GM21381 (cell line): ENCODE data around the gene DNM1.
A peak's percentile ranks its signal among the peaks of the same experiment; 100 is the strongest.
"Not testable (repeated sequence)": the region's sequence is repeated elsewhere in the genome, so short reads cannot be mapped to it uniquely, and the experiment has no call there.

Experiments used
- ATAC-seq: cut with Tn5 transposase; IDR thresholded peaks from one replicate; pipeline ENCODE4 v1.9.1; 2021; ENCODE audit warnings: mild to moderate bottlenecking, moderate library complexity; ENCODE audit not compliant: unreplicated experiment

Gene DNM1

DNA sequence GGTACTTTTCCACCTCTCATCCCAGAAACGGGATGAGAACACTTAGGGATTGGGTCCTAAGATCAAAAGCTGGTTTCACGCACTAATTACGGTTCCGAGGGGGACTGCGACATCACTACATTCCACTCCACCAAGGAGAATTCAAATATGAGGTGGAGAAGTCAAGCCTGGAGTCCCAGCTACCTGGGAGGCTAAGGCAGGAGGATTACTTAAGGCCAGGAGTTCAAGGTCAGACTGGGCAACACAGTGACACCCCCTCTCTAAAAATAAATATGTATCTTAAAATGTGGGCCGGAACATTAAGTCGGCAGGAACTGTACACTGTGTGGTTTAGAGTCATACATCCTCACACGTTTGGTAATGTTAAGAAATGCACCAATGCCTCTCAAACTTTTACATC is 71.1 kb downstream of the DNM1 start:
- no peak for ATAC-seq

DNA sequence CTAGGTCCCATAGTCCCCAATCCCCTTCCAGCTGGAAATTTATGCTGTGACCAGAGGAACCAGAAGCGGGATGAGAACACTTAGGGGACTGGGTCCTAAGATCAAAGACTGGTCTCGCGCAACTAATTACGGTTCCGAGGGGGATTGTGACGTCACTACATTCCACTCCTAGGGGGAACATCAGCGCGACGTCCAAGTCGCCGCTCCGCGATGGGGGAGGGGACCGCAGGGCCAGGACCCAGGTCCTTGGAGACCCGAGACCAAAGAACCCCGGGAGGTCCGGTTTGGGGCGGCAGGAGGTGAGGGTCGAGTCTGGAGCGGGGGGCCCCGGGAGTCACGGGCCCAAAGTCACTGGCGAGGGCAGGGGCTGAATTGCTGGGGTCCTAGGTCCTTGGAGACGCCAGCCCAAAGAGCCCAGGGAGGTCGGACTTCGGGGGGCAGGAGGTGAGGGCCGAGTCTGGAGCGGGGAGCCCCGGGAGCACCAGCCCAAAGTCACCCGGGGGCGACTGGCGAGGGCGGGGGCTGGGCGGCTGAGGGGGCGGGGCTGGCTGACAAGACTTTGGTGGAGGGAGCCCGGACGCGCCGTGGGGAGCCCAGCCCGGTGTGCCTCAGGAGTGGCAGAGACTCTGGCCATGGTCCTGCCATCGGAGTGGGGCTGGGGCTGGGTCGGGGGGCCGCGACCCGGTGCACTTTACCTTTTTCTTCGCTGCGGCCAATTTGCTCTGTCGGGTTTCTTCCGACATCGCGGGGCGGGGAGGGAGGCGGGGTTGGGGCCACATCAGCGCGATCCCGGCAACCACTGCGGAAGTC is 72.2 kb downstream of the DNM1 start, which contains the start of gene GOLGA2:
GOLGA2 (minus strand) TSS at position 810 of the 810 bp plus-strand sequence; CDS start at position 779, 31 bp downstream.
- peak; percentile 40 for ATAC-seq

DNA sequence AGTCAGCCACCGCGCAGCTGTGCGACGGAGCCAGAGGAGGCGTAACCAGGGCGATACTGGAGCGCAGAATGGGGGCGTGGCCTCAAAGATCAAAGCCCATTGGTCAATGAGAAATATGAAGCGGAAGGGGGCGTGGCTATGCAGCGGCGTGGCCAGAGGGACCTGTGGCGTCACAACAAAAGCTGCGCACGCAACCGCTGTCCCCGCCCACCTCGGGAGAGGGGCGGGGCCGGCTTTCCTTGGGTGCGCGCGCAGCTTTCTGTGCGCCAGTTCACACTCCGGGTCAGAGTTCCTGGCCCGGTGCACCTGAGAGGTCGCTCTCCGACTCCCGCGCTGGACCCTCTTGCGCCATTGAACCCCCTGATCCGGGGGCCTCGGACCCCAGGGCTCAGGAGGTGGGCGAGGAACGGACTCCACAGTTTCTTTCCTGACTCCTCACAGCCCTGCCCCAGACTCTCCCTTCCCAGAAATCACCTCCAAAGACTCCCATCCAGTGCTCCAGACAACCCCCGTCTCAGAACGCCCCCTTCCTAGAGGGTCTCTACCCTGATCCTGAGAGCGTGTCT is 72.9 kb downstream of the DNM1 start, which contains the start of gene SWI5:
SWI5 (plus strand) TSS at position 269 of the 566 bp plus-strand sequence.
- ATAC-seq = peak; percentile 93

DNA sequence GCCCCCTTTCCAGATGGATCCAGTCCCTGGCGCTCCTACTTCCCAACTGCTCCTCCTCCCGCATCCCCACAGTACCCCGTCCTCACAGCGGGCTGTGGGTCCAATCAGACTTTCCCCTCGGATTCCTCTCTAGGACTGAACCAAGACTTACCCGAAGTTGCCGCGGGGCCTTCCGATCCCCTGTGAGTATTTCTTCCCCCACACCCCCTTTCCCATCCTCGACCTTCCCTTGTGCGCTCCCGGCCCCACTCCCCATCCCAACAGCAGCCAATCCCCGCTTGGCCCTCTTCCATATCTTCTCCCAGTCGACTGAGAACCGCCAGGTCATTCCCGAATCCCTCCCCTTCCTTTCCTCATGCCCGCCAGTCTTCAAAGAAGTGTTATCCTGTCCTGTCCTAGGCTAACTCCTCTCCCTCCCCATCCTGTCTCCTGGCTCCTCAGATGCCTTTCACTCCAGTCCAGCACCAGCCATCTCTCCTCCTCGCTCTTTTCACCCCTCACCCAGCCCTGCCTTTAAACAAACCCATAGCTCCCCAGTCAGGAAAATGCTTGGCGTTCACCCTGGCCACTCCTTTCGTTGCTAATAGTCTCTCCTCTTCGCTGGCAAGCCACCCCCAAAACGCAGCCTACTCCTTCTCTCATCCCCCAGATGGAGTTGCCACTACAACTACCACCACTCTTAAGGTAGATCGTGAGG is 73.5 kb downstream of the DNM1 start:
- no peak for ATAC-seq

DNA sequence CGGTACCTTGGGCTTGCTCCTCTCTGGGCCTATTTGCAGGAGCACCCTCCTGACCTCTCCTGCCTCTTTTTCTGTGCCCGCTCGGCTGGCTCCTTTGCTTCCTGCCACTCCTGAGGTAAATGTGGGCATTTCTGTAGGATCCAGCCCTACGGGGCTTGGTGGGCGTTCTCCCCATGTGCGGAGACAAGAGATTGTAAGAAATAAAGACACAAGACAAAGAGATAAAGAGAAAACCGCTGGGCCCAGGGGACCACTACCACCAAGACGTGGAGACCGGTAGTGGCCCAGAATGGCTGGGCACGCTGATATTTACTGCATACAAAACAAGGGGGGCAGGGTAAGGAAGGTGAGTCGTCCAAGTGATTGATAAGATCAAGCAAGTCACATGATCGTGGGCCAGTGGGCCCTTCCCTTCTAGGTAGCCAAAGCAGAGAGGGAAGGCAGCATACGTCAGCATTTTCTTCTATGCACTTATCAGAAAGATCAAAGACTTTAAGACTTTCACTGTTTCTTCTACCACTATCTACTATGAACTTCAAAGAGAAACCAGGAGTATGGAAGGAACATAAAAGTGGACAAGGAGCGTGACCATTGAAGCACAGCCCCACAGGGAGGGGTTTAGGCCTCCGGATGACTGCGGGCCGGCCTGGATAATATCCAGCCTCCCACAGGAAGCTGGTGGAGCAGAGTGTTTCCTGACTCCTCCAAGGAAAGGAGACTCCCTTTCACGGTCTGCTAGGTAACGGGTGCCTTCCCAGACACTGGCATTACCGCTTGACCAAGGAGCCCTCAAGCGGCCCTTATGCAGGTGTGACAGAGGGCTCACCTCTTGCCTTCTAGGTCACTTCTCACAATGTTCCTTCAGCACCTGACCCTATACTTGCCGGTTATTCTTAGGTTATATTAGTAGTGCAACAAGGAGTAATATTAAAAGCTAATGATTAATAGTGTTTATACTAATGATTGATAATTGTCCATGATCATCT is 76.2 kb downstream of the DNM1 start:
- not testable (repeated sequence) for ATAC-seq

DNA sequence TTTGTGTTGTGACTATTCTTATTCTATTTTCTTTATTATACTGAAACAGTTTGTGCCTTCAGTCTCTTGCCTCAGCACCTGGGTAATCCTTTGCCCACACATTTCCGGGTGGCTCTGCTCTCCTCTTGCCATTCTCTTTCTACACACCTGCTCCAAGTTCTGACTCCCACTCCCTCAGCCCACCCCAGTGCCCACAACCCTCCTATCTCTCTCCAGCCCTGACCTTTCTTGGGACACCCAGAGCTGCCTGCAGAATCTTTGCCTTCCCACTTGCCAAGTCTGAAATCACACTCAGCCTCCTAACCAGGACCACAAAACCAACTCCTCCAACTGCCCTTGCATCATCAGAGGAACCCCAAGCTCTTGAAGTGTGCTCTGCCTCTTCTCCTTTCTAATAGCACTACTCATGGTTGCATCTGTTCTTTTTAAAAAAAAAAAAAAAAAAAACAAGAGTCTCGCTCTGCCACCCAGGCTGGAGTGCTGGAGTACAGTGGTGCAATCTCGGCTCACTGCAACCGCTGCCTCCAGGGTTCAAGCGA is 77.0 kb downstream of the DNM1 start:
- ATAC-seq = no peak

DNA sequence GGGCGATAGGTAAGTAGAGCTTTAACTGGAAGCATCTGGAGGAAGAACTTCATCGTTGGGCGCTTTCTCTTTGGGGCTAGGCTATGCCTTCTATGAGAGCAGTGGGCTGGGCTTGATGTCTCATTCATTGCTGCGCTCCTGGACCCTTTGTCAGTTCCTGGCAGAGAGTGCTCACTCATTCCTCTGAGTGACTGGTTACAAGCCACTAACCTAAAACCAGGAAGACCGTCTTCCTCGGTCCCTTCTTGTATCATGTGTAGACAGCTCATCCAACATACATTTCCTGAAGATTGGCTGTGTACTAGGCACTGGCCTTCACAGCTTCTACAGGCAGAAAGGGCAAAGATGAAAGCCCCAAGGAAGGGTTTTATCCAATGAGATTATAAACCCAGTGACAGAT is 79.3 kb downstream of the DNM1 start:
- ATAC-seq = no peak

DNA sequence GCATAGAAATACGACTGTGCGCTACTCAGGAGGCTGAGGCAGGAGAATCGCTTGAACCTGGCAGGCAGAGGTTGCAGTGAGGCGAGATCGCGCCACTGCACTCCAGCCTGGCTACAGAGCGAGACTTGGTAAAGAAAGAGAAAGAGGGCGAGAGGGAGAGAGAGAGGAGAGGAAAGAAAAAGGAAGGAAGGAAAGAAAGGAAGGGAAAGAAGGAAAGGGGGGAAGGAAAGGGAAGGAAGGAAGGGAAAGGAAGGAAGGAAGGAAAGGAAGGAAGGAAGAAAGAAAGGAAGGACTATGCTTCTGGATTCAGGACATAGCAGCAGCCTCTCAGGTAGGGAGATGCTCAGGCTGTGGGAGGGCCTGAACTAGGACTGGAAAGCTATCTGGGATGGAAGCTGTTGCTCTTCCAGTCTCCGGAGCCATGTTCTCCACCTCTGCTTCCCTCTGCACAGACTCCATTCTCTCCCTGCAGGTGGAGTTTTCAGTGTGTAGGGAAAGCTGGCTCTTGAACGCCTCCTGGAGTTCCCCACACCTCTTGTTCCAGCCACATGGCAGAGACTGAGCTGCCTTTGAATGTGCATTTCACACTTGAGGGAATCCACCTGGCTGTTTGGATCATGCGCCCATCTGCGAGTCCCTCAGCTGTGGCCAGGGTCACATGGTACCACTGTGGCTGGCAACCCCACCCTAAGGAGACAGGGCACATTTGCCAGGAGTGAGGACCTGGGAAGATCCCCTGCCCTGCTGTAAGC is 82.0 kb downstream of the DNM1 start:
- ATAC-seq = no peak

DNA sequence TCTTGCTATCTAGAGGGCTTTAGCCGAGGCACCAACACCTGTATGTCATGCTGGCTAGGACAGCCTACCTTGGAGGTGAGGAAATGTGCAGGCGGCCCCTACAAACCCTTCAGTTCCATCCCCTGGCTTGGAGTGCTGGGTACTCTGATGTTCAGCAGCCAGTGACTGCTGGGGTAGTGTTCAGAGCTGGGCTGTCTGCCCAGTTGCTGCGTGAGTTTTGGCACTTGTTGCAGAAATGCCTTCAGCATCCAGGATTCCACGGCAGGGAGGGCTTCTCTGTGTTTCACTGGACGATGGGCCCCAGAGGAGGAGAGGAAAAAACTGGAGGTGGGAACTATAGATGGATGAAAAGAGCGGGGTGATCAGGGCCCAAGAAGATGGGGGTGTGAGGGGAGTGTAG is 83.3 kb downstream of the DNM1 start:
- no peak for ATAC-seq

DNA sequence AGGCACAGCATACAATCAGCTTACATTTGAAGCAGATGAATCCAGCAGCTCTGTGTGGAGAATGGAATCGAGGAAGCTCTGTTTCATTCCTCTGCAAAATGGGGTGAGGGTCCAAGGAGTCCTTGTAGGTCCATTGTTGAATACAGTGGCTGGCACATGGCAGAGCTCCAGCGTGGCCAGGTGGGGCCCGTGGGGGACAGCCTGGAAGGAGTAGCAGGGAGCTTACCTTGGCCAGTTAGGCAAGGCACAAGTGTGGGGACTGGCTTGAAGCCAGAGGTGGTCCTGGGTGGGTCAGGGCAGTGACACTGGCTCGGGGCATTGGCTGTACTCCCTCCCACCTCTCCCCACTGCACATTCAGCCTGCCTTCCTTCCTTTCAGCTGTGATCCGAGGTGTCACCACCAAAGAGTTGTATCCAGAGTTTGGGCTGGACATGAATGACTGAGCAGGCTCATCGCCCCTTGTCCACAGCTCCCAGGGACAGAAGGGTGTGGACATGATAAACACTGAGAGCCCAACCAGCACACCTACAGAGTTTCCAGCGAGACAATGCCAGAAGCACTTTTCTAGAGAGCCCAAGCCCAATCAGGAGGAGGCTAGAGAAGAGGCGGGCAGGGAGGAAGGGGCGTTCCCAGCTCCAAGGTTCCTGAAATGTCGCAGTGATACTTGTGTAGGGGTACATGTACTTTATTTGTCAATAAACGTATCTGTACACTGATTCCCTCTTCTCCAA is 85.3 kb downstream of the DNM1 start:
- no peak for ATAC-seq

DNA sequence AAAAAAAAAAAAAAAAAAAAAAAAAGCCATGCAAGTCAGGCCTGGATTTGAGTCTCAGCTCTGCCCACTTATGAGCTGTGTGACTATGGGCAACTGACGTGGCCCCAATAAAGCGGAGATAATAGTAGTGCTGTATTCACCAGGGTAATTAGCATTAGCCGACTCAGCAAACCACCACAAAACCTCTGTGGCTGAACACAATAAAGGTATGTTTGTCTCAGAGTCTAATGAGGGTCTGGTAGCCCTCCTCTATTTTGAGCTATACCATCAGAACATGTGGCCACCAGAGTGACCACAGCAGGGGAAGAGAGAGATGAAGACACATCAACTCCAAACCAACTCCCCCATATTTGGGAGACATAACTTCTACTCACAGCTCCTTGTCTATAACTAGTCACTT is 88.8 kb downstream of the DNM1 start:
- ATAC-seq = no peak

DNA sequence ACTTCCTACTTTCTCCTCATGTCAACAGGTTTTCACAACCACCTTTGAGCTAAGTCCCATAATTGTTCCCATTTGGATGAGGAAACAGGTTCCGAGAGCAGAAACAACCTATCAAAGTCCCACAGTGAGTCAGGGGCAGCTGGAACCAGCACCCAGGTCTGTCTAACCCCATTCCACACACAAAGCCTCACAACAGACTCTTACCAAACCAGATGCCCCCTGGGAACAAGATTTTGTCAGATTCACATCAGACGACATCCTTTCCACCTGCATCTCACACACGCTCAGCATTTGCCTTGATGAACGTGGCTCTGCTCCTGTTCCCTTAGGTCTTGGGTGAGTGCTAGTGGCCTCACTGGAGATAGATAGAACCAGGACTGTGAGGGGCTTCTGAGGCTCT is 89.9 kb downstream of the DNM1 start:
- ATAC-seq = no peak

DNA sequence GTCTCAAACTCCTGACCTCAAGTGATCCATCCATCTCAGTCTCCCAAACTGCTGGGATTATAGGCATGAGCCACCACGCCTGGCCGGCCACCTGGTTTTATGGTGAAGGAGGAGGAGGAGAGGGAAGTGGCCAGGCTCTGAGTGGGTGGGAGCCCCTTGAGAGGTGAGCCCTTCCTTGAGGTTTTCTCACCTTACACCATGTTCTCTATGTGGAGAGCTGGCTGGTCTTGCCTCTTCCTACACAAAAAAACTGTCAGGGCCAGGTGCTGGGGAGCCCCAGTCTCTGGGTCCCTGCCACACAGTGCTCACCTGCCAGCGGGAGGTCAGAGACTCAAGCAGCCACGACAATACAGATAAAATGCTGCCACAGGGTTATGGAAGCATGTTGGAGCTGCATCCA is 91.0 kb downstream of the DNM1 start:
- no peak for ATAC-seq

DNA sequence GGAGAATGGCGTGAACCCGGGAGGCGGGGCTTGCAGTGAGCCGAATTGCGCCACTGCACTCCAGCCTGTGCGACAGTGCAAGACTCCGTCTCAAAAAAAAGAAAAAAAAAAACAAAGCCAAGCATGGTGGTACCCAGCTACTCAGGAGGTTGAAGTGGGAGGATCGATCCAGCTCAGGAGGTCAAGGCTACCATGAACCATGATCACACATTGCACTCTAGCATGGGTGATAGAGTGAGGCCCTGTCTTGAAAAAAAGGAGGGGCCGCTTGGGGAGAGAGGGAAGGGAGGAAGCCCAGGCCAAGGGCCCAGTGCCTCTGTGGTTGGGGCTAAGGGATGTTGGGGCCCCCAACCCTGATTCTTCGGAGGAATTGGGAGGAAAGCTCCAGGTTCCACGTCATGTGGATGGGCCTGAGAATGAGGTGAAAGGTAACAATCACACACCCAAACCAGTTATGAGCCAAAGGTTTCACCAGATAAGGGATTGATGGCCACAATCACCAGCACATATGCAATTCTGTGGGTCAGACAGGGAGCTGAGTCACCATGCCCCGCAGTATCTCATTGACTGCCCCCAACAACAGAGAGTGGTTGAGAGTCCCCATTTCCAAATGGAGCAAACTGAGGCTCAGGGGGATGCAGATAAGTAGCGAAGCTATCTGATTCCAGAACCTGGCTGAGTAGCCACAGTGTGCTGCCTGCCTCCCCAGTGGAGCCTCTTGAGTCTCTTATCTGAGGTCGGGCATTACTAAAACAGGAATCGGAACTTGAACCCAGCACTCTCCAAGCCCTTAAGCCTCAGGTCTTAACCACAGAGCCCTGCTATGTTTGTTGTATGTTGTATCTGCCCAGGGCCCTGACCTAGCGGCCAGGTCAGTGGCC is 93.4 kb downstream of the DNM1 start:
- ATAC-seq = no peak

DNA sequence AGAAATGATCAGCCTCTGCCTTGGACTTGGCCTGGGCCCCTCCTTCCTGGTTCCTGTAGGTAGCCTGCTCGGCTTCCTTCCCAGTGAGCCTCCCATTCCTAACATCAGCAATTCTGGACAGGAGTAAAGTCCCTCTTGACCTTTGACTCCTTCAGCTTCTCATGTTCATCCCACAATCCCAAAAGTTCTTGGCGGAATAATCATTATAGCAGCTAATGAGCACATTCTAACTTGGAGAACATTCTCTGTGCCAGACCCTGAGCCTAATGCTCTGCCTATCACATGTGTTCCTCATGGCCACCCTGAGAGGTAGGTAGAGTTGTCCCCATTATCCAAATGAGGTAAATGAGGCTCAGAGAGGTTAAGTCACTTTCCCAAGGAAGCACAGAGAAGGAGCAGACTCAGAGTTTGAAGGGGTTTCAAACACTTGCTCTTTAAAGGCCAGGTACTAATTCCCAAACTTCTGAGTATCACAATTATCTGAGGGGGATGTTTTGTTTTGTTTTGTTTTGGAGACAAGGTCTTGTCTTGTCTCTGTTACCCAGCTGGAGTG is 94.1 kb downstream of the DNM1 start:
- no peak for ATAC-seq

DNA sequence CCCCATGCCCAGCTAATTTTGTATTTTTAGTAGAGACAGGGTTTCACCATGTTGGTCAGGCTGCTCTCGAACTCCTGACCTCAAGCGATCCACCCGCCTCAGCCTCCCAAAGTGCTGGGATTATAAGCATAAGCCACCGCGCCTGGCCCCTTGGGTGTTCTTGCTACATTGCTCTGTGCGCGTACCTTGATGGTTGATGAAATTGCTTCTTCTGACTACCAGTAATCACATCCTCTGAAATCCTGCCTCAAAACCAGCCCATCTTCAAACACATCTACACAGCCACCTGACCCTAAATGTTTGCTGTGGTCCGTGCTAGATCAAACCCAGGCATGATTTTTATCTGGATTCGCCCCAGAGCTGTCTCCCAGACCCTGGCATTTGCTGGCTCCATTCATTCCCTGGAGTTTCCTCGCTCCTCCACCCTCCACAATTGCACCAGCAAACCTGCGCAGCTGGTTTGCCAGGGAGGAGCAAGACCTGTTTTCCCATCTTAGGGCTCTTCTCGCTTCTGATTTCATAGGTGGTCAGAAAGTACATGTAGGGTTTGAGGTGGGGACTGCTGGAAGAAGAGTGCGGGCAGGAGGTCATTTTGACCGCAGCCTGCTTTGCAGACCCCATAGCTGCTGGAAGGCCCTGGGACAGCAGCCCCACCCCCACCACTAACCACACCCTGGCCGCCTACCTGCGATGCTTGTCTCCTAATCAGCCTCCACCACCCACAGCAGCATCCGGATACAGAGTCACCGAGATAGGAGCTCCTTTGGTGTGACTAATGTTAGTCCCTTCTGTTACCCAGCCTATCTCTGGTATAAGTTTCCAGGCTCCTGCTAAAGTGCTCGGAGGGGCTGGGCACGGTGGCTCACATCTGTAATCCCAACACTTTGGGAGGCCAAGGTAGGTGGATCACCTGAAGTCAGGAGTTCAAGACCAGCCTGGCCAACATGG is 95.6 kb downstream of the DNM1 start:
- no peak for ATAC-seq
